ENCODE results near the gene CEP57.

Gene CEP57

DNA sequence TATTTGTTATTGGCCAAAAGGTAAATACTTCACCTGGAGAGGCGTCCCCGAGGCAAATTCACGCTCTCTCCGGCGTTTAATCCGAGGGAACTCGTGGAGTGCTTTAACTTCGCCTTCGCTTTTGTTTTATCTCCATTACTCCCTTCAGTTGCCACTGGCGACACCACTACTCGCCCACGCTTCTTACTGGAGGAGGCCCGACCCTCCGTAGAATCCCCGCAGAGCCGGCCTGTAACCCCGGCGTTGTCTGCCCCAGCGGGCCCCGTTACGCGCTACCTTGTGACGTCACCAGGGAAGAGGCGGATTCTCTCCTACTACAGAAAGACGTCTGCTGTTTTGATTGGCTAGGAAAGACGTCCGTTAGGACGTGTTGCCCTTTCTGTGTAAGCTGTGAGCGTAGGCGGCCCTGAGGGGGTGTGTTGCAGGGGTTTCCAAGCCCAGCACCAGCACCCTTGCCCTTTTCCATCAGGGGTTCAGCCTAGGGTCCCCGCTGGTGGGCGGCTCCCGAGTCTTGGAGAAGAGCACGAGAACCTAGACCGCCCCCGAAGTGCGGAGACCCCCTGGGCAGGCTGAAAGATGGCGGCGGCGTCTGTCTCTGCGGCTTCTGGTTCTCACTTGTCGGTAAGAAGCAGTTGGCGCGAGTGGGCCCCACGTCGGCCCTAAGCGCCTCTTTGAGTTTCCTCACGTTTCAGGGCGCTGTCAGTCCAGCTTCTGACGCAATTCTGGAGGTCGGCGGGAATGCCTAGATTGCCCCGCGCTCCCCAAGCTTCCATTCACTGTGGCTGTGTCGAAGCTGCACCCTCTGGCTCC, at the start of gene CEP57:
Gene CEP57, plus strand, starts transcription at position 376 of the 810 bp plus-strand sequence. Its CDS starts 201 bp downstream, at position 577.
- peak; percentile 78 to 88 for DNase-seq (ENCODE audit: low read depth in 2 of 2)

DNA sequence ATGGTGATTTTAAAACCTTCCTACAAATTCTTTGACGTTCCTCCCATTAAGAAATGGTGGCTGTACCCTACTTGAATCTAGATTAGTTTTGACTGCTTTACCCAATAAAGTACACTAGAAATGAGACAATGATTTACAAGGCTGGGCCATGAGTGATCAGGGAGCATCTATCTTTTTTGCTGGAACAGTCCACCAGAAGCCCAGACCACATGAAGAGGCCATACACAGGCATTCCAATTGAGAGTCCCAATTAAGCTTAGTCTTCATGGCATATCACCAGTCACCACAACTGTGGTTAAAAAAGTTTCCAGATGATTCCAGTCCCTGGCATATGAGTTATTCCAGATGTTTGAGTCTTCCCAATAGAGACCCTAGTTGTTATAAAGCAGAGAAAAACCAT, 40.2 kb upstream of the CEP57 start:
- DNase-seq (ENCODE audit: low read depth in 2 of 2): no peak

DNA sequence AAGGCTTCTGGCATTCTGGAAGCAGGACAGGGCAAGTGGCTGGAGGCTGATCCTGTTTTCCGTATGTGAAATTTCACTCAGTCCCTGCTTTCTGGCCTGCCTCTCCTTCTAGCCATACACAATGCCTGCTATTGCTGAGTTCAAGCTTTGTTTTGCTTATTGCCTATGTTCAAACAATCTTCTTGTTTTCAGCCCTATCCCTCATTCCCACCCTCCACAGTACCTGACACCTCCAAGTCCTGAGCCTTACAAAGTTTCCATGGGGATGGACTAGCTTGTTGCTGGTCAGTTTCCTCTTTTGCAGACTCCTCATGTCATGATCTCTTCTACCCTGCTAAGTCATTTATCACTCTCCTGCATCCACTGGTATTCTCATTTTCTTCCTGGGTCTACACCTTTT, 38.8 kb upstream of the CEP57 start:
- DNase-seq (ENCODE audit: low read depth in 2 of 2): no peak

DNA sequence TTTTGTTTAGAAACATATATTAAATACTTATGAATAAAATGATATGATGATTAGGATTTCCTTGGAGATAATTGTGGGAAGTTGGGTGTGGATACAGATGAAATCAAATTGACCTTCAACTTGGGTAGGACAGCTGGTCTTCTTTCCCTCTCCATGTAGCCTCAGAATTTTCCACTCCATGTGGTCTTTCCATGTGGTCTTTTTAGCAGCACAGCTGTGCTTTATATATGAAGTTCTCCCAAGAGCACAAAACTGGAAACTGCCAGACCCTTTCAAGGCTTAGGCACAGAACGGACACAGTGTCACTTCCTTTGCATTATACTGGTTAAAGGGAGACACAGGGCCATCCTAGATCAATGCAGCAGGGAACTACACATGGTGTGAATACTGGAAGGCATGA, 29.4 kb upstream of the CEP57 start:
- DNase-seq (ENCODE audit: low read depth in 2 of 2): no peak

DNA sequence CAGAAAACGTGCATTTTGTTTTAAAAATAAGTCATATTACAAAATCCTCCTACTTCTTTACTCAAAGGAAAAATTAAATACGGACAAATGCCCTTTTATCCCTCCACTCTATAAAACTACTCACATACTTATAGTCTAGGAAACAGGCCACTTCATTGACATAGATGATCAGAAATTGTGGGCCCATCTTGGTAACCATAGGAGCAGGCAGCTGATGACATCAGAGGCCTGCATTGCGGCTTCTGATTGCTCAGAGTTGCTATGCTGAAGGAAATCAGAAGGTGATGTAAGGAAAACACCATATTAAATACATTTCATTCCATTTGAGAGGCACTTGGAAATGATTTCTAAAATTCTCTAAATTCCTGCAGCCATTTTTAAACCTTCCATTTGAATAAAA, 27.8 kb upstream of the CEP57 start:
- no peak for DNase-seq (ENCODE audit: low read depth in 2 of 2)

DNA sequence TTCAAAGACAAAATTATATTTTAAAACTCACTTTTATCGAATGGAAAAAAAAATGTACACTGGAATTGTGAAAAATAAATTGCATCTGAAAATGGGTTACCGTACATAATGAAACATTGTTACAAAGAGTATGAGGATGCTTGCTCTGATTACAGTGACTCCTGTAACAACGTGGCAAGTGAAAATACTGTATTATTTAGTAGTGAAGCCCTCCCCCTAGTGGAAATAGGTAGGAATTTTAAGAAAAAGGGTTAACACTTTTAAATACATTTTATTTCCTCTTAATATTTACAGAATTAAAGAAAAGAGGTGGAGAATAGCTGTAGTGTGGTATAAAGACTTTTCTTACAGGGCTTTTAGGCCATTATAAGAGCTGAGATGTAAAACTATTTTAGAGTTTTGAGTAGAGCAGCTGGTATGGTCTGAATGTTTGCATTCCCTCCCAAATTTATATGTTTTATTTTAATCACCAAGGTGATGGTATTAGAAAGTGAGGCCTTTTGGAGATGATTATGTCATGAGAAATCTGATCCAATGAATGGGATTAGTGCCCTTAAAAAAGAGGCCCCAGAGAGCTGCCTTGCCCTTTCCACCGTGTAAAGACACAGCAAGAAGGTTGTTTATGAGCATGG, 25.9 kb upstream of the CEP57 start:
- no peak for DNase-seq (ENCODE audit: low read depth in 2 of 2)

DNA sequence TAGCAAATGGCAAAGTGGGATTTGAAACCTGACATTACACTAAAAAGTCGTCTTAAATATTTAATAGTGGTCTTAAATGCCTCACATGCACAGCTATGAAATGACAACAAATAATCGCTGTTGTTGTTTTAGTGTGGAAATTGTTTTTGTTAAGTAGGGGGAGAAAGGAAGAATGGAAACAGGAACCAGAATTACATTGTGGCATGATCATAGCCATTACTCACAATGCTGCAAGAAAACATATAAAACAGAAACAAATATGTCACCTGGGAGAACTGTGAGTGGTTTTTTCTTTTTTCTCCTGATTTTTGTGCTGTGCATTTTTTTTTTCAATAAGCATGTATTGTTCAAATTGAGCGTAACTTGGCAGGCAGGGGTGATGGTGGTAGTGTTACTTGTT, 23.6 kb upstream of the CEP57 start:
- DNase-seq (ENCODE audit: low read depth in 2 of 2): no peak

DNA sequence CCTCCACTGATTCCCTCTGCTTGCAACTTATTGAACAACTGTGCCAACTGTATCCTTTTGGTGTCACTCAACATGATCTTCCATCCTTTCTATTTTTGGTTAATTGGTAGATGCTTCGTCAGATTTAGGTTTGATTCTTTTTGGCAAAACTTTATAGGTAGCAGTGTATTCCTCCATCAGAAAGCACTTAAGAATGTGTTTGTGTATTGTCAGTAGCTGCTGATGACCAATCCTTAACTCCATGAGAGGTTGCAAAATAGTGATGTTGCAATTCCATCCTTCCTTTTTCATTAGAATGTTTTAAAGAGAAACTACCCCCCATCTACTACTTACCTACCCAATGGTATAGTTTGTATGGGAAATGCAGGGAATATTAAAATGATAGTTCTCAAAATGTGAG, 22.8 kb upstream of the CEP57 start:
- no peak for DNase-seq (ENCODE audit: low read depth in 2 of 2)

DNA sequence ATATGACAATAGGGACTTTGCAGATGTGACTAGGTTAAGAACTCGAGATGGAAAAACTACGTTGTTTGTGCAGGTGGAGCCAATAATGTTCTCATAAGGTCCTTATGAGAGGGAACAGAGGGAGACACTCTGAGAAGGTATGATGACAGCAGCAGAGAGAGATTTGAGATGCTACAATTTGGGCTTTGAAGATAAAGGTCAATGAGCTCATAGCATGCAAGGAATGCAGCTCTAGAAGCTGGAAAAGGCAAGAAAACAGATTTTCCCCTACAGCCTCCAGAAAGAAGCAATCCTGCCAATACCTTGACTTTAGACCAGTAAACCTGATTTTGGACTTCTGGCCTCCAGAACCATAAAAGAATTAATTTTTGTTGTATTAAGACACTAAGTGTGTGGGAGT, 21.8 kb upstream of the CEP57 start:
- DNase-seq (ENCODE audit: low read depth in 2 of 2): no peak

DNA sequence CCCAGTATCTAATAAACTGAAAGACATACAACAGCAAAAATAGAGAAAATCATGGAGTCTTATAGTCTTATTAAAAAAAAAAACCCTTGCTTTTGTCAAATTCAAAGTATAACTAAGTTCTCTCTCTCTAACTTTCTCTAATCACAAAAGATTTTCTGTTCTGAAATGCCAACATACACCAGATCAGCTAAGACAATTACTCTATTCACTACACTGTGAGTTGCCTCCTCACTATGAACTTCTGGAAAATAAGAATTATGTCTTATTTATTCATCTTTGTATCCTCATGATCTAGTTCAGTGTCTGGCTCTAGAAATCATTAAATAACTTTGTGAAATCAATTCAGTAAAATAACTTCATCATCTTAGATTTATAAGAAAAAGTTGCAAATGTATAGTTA, 13.4 kb upstream of the CEP57 start:
- DNase-seq (ENCODE audit: low read depth in 2 of 2): no peak

DNA sequence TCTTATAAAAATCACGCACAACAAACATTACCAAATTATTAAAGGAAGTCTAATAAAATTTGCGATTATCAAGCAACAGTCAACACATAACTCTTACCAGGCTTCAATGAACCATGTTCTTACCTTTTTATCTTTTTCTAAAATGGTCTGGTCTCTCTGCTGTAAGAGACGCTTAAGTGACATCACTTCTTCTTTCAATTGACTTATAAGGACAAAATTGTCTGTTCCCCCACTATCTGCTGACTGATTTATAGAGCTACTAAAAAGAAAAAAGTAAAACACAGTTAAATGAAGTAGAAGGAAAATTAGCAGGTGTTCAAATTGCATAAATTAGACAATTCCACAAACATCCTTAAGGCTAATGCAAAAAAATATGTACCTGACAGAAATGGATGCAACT, 11.6 kb upstream of the CEP57 start:
- no peak for DNase-seq (ENCODE audit: low read depth in 2 of 2)

DNA sequence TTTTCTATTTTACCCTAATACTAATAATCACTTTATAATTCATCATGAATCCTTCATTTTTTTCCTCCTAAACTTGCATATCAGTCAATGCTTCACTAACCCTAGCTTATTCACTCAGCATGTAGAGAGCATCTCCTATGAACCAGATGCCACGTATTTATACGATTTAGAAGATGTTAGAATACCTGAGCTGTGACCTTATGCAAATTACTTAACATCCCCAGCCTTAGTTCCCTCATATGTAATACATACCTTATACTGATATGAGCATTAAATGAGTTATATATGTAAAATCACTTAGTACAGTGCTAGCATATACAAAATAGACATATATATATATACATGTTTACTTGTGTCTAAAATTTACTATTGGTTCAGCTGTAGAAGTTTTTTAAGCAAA, 9.8 kb upstream of the CEP57 start:
- no peak for DNase-seq (ENCODE audit: low read depth in 2 of 2)

DNA sequence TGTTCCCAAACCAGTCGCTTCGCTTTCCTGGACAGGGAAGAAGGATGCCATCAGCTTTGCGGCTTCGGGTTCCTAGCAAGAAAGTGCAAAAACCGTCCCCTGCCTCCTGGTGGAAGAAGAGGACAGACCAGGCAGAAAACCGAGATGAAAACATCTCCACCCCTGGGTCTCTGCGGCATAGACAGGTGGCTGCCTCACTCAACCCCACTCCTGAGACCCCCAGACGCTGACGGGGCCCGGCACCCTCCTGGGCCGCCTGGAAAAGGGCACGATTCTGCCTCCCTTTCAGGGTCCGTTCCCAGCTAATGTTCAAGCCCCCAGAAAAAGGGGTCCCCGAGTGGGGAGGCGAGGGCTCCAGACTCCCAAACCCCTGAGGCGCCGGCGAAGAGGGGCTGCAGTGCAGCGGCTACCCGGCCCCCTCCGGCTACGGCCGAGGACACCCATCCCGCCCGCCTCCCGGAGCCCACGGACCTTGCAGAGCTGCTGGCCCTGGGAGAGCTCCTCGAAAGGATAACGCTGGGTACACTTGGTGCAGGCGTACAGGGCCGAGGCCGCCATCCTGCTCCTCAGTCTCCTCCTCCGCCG, 1.3 kb upstream of the CEP57 start:
- DNase-seq (ENCODE audit: low read depth in 2 of 2): peak in 1 of 2 donors; percentile 2

DNA sequence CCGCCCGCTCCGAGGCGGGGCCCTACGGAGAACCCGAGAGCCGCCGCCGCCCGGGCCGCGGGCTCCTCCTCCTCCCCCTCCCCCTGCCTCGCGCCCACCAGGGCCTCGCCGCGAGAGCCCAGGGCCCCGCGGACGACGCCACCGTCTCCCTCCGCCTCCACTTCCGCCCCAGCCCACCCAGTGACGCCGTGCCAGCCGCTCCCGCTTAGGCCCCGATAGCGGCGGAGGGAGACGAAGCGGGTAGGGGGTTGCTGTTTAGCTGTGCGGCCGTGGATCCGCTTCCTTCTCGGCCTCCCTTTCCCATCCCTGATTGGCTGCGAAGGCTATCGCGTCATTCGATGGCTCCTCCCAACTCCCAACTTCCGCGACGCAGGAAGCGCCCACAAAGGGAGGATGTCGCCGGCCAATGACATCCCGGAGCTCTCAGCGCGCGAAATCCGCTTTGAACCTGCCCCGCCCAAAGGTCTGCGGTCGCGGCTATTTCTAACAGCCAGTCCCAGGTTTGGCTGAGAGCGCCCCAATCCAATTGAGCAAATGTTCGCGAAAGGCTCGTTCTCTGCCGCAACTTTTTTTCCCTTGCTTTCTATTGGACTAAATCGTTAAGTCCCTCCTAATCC, 684 bp upstream of the CEP57 start, which contains the start of gene FAM76B:
Gene FAM76B, minus strand, starts transcription at position 277 of the 617 bp plus-strand sequence. CDS start 304 bp downstream, outside the sequence.
- DNase-seq (ENCODE audit: low read depth in 2 of 2): peak; percentile 81 to 87

DNA sequence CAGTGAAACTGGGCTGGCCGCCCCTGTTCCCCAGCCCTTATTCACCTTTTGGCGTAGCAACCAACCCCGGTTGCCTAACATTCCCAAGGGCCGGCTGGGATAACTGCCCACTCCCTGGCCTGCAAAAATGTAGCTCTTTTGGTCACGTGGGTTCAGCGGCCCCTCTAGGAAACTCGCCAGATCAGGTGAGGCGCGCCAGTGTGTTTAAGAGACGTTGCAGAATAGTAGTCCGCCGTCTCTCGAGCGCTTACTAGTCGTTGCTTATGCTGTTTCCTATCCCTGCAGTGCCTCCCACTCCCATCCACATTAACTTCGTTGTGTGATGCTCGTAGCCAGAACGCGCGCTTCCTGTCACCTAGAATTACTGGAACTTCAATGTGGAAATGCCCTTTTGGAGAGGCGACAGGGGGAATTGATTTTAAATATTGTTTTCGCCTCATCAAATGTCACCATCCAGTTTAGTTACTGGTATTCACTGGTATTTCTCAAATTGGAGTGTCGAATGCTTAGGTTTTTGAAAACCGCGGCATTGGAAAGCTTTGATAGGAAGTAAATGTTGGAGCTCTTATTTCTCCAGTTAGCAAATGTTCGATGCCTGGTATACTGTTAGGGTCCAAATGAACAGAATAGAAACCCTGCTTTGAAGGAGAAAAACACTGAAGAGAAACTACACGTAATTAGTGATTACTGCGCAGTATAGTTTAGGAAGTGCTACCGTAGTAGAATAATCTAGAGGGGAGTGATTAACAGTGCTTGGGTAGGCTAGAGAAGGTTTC, 823 bp downstream of the CEP57 start:
- DNase-seq (ENCODE audit: low read depth in 2 of 2): peak in 1 of 2 donors; percentile 10

DNA sequence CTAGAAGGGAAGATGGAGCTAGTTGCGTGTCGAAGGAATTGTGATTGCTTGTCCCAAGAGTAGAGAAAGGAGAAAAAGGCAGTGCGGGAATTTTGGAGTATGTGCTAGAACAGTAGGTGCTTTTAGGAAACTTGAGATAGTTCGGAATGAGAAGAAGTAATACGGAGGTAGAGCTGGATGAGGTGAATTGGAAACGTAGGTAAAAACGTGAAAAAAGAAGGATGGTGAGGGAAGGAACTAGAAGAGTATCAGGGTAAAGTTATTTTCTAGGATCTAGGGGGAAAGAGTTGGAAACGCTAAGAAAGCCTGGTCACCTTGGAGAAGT, 1.4 kb downstream of the CEP57 start:
- no peak for DNase-seq (ENCODE audit: low read depth in 2 of 2)

DNA sequence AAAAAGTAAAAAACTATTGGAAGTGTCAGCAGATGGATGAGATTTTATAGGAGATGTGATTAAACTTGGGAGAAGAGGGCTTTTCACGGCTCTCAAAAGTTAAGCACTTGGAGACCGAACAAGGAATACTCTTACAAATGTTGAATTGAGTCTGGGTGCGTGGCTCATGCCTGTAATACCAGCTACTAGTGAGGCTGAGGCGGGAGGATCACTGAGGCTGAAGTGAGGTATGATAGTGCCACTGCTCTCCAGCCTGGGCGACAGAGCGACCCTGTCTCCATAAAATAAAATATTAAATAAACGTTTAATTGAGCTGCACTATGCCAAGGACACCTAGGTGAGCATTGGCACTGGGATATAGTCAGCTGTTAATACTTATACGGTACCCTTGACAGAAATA, 1.9 kb downstream of the CEP57 start:
- no peak for DNase-seq (ENCODE audit: low read depth in 2 of 2)

DNA sequence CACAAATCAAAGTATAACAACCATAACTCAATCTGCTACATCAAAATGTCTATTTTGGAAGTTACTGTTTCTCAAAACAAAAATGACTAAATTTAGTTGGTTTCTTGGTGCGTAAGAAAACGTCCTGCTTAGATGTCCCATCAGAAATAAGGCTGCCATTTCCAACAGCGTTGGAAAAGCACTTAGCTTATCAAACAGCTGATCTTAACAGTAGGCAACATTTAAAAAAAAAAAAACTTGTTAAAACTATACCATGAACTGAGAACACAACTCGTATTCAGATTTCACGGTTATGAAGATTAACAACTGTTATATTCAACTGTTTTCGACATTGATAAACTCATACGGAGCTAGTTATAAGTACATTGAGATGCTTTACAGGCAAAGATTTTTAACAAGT, 2.4 kb downstream of the CEP57 start:
- no peak for DNase-seq (ENCODE audit: low read depth in 2 of 2)

DNA sequence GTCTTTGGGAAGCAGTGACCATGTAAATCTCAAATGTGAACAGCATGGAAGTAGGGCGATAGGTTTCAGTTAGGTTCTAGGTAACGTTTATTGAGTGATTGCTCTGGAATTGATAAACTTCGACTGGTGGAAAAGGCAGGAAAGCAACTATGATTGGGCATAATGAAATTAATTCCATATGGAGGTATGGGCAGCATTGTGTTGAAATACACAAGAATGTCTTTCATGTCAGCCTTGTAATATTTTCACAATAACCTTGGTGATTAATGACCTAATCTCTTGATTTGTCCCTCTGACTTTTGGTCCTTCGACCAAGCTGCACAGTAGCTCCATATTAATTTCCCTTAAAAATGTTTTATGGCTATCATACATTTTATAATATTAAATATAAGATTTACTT, 2.8 kb downstream of the CEP57 start:
- no peak for DNase-seq (ENCODE audit: low read depth in 2 of 2)

DNA sequence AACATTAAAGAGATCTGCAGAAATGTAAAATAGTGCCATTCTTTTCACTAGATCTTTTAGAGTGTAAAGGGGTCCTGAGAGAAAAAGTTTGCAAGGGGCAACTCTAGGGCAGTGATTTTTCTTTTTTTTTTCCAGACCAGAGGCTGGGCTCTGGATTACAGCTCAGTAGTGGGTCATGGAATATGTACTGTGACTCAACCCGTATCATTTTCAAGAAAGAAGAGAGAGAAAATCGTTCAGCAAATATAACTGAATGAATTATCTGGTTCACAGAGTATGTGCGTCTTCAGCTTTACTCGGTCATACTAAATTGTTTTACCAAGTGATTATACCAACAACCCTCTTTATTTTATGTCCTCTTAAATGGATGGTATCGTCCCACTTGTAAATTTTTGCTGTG, 3.8 kb downstream of the CEP57 start:
- DNase-seq (ENCODE audit: low read depth in 2 of 2): no peak

DNA sequence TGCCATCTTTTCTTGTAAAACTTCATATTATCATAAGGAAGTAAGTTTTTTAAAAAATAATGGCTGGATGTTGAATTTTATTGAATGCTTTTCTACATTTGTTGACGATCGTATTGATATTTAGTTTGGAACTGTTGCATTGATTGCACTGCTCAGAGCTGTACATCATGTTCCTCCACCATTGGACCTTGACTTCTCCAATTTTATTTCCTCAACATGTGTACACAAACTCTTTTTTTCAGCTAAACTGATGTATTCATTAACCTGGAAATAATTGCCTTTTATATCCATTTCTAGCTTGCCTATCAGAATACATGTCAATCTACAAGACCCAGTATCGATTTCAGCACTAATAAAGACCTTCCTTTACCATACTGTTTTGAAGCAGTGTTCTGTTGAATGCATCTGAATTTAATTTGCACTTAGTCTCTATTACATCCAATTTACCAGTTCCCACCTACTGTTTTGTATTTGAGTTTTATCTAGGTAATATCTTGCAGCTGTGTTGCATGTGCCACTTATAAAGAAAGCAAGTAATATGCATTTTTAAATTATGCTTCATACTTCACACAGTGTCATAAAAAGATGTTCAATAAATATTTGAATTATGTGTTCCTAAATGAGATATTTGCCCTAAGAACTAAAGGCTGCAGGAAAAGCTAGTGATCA, 5.5 kb downstream of the CEP57 start:
- no peak for DNase-seq (ENCODE audit: low read depth in 2 of 2)
